MM.1S (cell line): Measurements from ENCODE around the gene PGD.

Experiments used
- DNase-seq: peaks from one replicate; pipeline ENCODE4 v3.0.0-alpha.2; 2015
- H2AFZ ChIP-seq: fragments of 300-600 bp; sonication (generic); 2 replicates; pipeline ENCODE4 v1.6.0; 2016; ENCODE audit warnings: antibody characterized with exemption, low read length
- H3F3A ChIP-seq: fragments of 300-600 bp; sonication (generic); 2 replicates; pipeline ENCODE4 v1.6.1; 2016; ENCODE audit warnings: mild to moderate bottlenecking, antibody characterized with exemption, low read length, moderate library complexity, mixed read lengths; ENCODE audit not compliant: insufficient read depth
- H3K27ac ChIP-seq: fragments of 300-600 bp; sonication (generic); 2 replicates; pipeline ENCODE4 v1.5.1; 2016; ENCODE audit warnings: mild to moderate bottlenecking, low read length
- H3K27me3 ChIP-seq: fragments of 300-600 bp; sonication (generic); replicated peaks from 2 replicates; pipeline ENCODE4 v1.6.0; 2016; ENCODE audit warnings: low read length; ENCODE audit not compliant: insufficient read depth
- H3K36me3 ChIP-seq: fragments of 300-600 bp; sonication (generic); replicated peaks from 2 replicates; pipeline ENCODE4 v1.6.1; 2016; ENCODE audit warnings: mild to moderate bottlenecking, low read length, mixed read lengths; ENCODE audit not compliant: insufficient read depth
- H3K4me1 ChIP-seq: fragments of 300-600 bp; sonication (generic); 2 replicates; pipeline ENCODE4 v1.6.1; 2016; ENCODE audit warnings: low read length, mixed read lengths
- H3K4me2 ChIP-seq: fragments of 300-600 bp; sonication (generic); 2 replicates; pipeline ENCODE4 v1.6.0; 2016; ENCODE audit warnings: low read depth, low read length
- H3K4me3 ChIP-seq: fragments of 300-600 bp; sonication (generic); 2 replicates; pipeline ENCODE4 v1.5.1; 2016; ENCODE audit warnings: low read length, mixed read lengths
- H3K79me2 ChIP-seq: fragments of 300-600 bp; sonication (generic); 2 replicates; pipeline ENCODE4 v1.6.1; 2016; ENCODE audit warnings: mixed run types, low read length, mixed read lengths
- H3K9ac ChIP-seq: fragments of 300-600 bp; sonication (generic); 2 replicates; pipeline ENCODE4 v1.6.1; 2016; ENCODE audit warnings: low read length, mixed read lengths
- H3K9me2 ChIP-seq: fragments of 300-600 bp; sonication (generic); replicated peaks from 2 replicates; pipeline ENCODE4 v1.6.1; 2016; ENCODE audit warnings: mild to moderate bottlenecking, low read length, mixed read lengths; ENCODE audit not compliant: insufficient read depth
- H3K9me3 ChIP-seq: fragments of 300-600 bp; sonication (generic); replicated peaks from 2 replicates; pipeline ENCODE4 v1.6.1; 2016; ENCODE audit warnings: mild to moderate bottlenecking, low read length, mixed read lengths; ENCODE audit not compliant: insufficient read depth
- H4K20me1 ChIP-seq: fragments of 300-600 bp; sonication (generic); 2 replicates; pipeline ENCODE4 v1.6.1; 2016; ENCODE audit warnings: mild to moderate bottlenecking, low read length, moderate library complexity, mixed read lengths; ENCODE audit not compliant: insufficient read depth
- CTCF ChIP-seq: fragments of 300-600 bp; sonication (generic); IDR thresholded peaks from 2 replicates; pipeline ENCODE4 v1.5.1; 2016; ENCODE audit warnings: antibody characterized with exemption, low read length, mixed read lengths
- EZH2 ChIP-seq: fragments of 300-600 bp; sonication (generic); optimal IDR thresholded peaks from 2 replicates; pipeline ENCODE3; 2017; ENCODE audit warnings: low read depth, mild to moderate bottlenecking, antibody characterized with exemption, low read length, mixed read lengths
- EZH2phosphoT487 ChIP-seq: fragments of 300-600 bp; sonication (generic); IDR thresholded peaks from 2 replicates; pipeline ENCODE4 v1.6.1; 2018; ENCODE audit warnings: antibody characterized with exemption, low read length

PGD gene

GRCh38 chr1:10378081-10378841 lies 20.6 kb upstream of the PGD start:
- no peaks in the 10 kb centered on the region for H3K9me2 ChIP-seq
- no peaks in the 10 kb centered on the region for H3K27me3 ChIP-seq
- H3K9me3 ChIP-seq, result no peaks in the 10 kb centered on the region
- TF ChIP-seq CTCF, result no peak
- no peak for TF ChIP-seq EZH2phosphoT487
- no peak for TF ChIP-seq EZH2
- H2AFZ ChIP-seq, result no peak overlapping the region
- no peaks in the 10 kb centered on the region for H3F3A ChIP-seq
- no peaks in the 10 kb centered on the region for H3K4me1 ChIP-seq
- H3K79me2 ChIP-seq, result no peaks in the 10 kb centered on the region
- DNase-seq, result no peak
- H3K36me3 ChIP-seq, result no peaks in the 10 kb centered on the region
- no peak overlapping the region for H3K4me3 ChIP-seq
- H4K20me1 ChIP-seq, result no peaks in the 10 kb centered on the region
- H3K9ac ChIP-seq, result no peak overlapping the region
- H3K4me2 ChIP-seq, result no peak overlapping the region
- H3K27ac ChIP-seq, result no peak overlapping the region

GRCh38 chr1:10379101-10379620 lies 19.7 kb upstream of the PGD start:
- Histone ChIP-seq H3K36me3 (no peaks in the 10 kb centered on the region), H3K27ac (no peak overlapping the region), H3K4me3 (no peak overlapping the region), H3K9me3 (no peaks in the 10 kb centered on the region), H2AFZ (no peak overlapping the region), H3K4me1 (no peaks in the 10 kb centered on the region), H3K9ac (no peak overlapping the region), H3F3A (no peaks in the 10 kb centered on the region), H3K4me2 (no peak overlapping the region), H3K27me3 (no peaks in the 10 kb centered on the region), H3K79me2 (no peaks in the 10 kb centered on the region), H3K9me2 (no peaks in the 10 kb centered on the region), H4K20me1 (no peaks in the 10 kb centered on the region)
- DNase-seq, result no peak
- TF ChIP-seq EZH2 (no peak), CTCF (no peak), EZH2phosphoT487 (no peak)

- Histone ChIP-seq H3K9ac (no peak overlapping the region), H2AFZ (no peak overlapping the region), H3K27me3 (no peaks in the 10 kb centered on the region), H3K4me3 (no peak overlapping the region), H3K27ac (no peak overlapping the region), H4K20me1 (no peaks in the 10 kb centered on the region), H3K4me2 (no peak overlapping the region), H3K79me2 (no peaks in the 10 kb centered on the region), H3K9me2 (no peaks in the 10 kb centered on the region), H3F3A (no peaks in the 10 kb centered on the region), H3K4me1 (no peaks in the 10 kb centered on the region), H3K36me3 (no peaks in the 10 kb centered on the region), H3K9me3 (no peaks in the 10 kb centered on the region)
- TF ChIP-seq EZH2 (no peak), CTCF (no peak), EZH2phosphoT487 (no peak)
- DNase-seq, result no peak
Measured at GRCh38 chr1:10379676-10380075, 19.2 kb upstream of the PGD start.
